ENCODE data around the gene EXOC6B.
A peak's percentile ranks its signal among the peaks of the same experiment; 100 is the strongest.
"Not testable (repeated sequence)": the region's sequence is repeated elsewhere in the genome, so short reads cannot be mapped to it uniquely, and the experiment has no call there.

Gene EXOC6B

GRCh38 chr2:72602095-72602494 lies 223.7 kb downstream of the EXOC6B start:
- DNase-seq (ENCODE audit: insufficient read length, low spot score) (no peak), FAIRE-seq (no peak)
- TF ChIP-seq POLR2A (IDR thresholded peaks at IDR 0.05; ENCODE audit: low read depth, low read length) = no peak

DNA sequence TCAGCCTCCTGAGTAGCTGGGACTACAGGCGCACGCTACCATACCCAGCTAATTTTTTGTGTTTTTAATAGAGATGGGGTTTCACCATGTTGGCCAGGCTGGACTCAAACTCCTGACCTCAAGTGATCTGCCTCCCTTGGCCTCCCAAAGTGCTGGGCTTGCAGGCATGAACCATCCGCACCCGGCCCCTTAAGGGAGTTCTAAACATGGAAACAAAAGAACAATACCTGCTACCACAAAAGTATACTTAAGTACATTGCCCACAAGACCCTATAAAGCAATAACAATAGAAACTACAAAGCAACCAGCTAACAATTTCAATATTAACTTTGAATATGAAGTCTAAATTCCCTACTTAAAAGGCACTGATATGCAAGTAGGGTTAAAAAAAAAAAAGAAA lies 242.0 kb downstream of the EXOC6B start:
- not testable (repeated sequence) for DNase-seq (ENCODE audit: insufficient read length, low spot score); FAIRE-seq

- DNase-seq (ENCODE audit: insufficient read length, low spot score) (no peak), FAIRE-seq (no peak)
- no peak for TF ChIP-seq POLR2A (IDR thresholded peaks at IDR 0.05; ENCODE audit: low read depth, low read length)
These were observed 242.5 kb downstream of the EXOC6B start for GRCh38 chr2:72583376-72583775.

GRCh38 chr2:72581560-72582181 lies 244.2 kb downstream of the EXOC6B start:
- DNase-seq (ENCODE audit: insufficient read length, low spot score) (no peak), FAIRE-seq (no peak)
- TF ChIP-seq POLR2A (IDR thresholded peaks at IDR 0.05; ENCODE audit: low read depth, low read length) = no peak

GRCh38 chr2:72579591-72580180 lies 246.1 kb downstream of the EXOC6B start:
- FAIRE-seq (peak; percentile 36), DNase-seq (ENCODE audit: insufficient read length, low spot score) (no peak)
- no peak for TF ChIP-seq POLR2A (IDR thresholded peaks at IDR 0.05; ENCODE audit: low read depth, low read length)

DNA sequence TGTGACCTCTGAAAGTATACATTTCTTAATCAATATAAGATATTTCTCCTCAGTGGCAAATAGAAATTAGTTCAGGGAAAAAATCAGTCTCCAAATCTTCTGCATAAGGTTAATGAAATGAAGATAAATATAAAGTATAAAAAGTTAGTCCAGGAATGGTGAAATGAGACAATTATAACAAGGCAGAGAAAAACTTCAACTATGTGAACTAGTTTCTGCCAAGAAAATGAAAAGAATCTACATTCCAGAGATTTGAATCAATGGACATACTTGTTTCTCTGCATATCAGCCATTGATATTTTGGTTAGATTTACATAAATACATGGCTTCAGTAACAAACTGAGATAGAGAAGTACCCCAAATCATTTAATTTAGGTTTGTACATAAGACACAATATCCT lies 249.0 kb downstream of the EXOC6B start:
- TF ChIP-seq POLR2A (IDR thresholded peaks at IDR 0.05; ENCODE audit: low read depth, low read length) = no peak
- FAIRE-seq (no peak), DNase-seq (ENCODE audit: insufficient read length, low spot score) (no peak)

DNA sequence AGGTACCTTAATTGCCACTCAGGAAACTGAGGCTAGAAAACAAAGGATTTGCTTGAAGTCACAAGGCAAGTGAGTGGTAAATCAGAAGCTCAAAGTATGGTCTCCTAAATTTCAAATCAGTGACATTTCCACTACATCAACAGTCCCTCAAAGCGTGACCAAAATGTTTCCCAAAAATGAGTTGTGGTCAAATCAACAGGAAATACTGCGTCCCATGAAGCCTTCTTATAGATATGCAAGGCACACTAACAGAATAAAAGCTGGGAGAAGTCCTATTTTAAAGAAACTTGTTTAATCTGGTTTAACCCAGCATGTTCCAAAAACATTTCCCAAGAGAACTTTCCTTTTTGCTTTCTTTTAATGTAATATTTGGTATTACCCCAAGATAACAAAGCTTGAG lies 249.4 kb downstream of the EXOC6B start:
- TF ChIP-seq POLR2A (IDR thresholded peaks at IDR 0.05; ENCODE audit: low read depth, low read length) = no peak
- DNase-seq (ENCODE audit: insufficient read length, low spot score) (no peak), FAIRE-seq (no peak)

DNA sequence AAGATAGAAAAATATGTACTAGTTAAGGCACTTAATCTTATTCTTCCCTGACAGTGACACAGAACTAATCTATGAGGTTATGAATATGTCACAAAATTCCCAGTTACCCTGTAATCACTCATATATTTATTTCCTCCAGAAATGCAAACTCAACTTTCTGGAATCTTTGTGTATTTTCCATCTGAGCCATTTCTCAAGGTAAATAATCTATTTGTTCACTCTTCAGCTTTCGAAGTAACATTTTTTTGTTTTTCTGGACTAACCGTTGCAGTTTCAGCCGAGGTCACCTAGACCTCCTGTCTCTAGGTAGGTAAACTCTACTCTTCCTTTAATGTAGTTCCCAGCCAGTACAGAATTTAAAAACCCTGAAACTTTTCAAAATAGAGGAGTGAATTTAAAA lies 250.9 kb downstream of the EXOC6B start:
- no peak for TF ChIP-seq POLR2A (IDR thresholded peaks at IDR 0.05; ENCODE audit: low read depth, low read length)
- FAIRE-seq (peak; percentile 33), DNase-seq (ENCODE audit: insufficient read length, low spot score) (no peak)

DNA sequence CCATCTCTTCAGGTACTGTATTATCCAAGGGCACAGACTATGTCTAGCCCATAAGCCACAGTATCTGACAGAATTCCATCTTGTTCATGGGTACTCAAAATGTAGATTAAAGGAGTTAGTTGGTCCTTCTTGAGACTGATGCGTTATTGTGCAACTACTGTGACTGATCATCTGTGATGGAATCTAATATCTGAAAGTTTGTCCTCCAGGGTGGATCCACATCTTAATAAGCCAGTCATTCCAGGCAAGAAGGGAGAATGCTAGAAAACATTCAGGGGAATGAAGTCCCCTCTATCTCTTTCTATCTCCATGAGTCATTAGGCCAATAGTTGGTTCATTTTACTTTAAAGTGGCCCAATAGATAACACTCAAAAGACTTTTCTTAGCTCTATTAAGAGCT lies 252.6 kb downstream of the EXOC6B start:
- FAIRE-seq (no peak), DNase-seq (ENCODE audit: insufficient read length, low spot score) (no peak)
- no peak for TF ChIP-seq POLR2A (IDR thresholded peaks at IDR 0.05; ENCODE audit: low read depth, low read length)

DNA sequence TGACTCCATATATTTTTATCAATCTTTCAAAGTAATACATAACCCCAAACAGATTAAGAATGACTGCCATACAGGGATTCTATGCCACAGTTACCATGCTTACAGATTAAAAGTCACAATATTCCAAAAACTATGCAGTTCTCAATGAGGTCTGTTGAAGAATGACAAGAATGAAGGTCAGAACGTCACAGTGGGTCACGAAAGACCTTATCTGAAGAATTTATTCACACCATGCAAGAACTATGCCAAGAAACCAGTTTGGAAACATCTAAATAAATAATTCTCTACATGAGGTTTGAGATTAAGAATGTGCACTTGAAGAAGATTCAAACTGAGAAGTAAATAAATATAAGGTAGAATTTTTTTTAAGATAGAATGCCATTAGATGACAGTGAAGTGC lies 253.3 kb downstream of the EXOC6B start:
- DNase-seq (ENCODE audit: insufficient read length, low spot score) (no peak), FAIRE-seq (peak; percentile 64)
- TF ChIP-seq POLR2A (IDR thresholded peaks at IDR 0.05; ENCODE audit: low read depth, low read length) = no peak

DNA sequence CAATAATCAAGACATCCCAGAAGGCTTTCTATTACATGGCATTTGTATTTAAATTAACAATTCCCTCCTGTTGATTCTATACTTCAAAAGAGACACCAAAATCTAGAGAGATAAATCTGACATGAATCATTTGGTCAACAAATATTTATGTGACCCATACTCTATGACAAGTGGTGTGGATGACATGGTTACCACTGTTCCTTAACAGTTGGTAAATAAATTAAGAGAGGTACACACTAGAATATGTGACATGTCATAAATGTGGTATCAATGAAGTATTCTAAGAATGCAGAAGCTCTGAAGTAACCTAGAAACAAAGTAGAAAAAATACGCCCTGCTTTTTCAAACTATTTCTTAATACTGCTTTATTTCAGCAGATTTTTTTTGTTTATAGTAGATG lies 255.4 kb downstream of the EXOC6B start:
- no peak for TF ChIP-seq POLR2A (IDR thresholded peaks at IDR 0.05; ENCODE audit: low read depth, low read length)
- FAIRE-seq = no peak
- DNase-seq (ENCODE audit: insufficient read length, low spot score) = no peak

- FAIRE-seq (no peak), DNase-seq (ENCODE audit: insufficient read length, low spot score) (no peak)
- no peak for TF ChIP-seq POLR2A (IDR thresholded peaks at IDR 0.05; ENCODE audit: low read depth, low read length)
These were observed 263.2 kb downstream of the EXOC6B start for GRCh38 chr2:72562451-72563153.

GRCh38 chr2:72561621-72562318 lies 264.1 kb downstream of the EXOC6B start:
- no peak for TF ChIP-seq POLR2A (IDR thresholded peaks at IDR 0.05; ENCODE audit: low read depth, low read length)
- DNase-seq (ENCODE audit: insufficient read length, low spot score) = peak; percentile 16
- FAIRE-seq = peak; percentile 97

- TF ChIP-seq POLR2A (IDR thresholded peaks at IDR 0.05; ENCODE audit: low read depth, low read length) = no peak
- DNase-seq (ENCODE audit: insufficient read length, low spot score) = no peak
- no peak for FAIRE-seq
These were observed 269.9 kb downstream of the EXOC6B start for GRCh38 chr2:72555943-72556342.

GRCh38 chr2:72555363-72555762 lies 270.5 kb downstream of the EXOC6B start:
- DNase-seq (ENCODE audit: insufficient read length, low spot score); FAIRE-seq: not testable (repeated sequence)

DNA sequence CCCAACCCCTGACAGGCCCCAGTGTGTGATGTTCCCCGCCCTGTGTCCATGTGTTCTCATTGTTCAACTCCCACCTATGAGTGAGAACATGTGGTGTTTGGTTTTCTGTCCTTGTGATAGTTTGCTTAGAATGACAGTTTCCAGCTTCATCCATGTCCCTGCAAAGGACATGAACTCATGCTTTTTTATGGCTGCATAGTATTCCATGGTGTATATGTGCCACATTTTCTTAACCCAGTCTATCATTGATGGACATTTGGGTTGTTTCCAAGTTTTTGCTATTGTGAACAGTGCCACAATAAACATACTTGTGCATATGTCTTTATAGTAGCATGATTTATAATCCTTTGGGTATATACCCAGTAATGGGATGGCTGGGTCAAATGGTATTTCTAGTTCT lies 270.9 kb downstream of the EXOC6B start:
- DNase-seq (ENCODE audit: insufficient read length, low spot score); FAIRE-seq: not testable (repeated sequence)
